ENCODE data around the gene SRGAP1.

DNA sequence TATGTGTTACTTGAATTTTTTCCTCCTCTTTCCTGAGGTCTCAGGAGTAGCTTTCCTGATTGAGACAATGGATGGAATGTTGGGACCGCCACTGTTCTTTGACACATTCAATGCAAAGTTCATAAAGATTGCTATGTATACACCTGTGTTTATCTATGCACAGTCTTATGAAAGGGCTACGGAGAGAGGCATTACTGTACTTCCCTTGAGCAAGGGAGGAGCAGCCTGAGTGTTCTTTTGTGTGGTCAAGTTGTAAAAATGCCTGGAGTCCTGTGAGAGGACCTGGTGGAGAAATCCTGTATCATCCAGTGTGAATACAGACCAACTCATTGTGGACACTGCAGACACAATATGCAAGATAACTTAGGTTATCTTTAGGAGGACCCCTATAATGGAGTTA is 1.2 kb downstream of the SRGAP1 start:
- TF ChIP-seq, protein P1, sequence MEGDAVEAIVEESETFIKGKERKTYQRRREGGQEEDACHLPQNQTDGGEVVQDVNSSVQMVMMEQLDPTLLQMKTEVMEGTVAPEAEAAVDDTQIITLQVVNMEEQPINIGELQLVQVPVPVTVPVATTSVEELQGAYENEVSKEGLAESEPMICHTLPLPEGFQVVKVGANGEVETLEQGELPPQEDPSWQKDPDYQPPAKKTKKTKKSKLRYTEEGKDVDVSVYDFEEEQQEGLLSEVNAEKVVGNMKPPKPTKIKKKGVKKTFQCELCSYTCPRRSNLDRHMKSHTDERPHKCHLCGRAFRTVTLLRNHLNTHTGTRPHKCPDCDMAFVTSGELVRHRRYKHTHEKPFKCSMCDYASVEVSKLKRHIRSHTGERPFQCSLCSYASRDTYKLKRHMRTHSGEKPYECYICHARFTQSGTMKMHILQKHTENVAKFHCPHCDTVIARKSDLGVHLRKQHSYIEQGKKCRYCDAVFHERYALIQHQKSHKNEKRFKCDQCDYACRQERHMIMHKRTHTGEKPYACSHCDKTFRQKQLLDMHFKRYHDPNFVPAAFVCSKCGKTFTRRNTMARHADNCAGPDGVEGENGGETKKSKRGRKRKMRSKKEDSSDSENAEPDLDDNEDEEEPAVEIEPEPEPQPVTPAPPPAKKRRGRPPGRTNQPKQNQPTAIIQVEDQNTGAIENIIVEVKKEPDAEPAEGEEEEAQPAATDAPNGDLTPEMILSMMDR (IDR thresholded peaks at IDR 0.05) = no peak
- TF ChIP-seq POLR2A (IDR thresholded peaks at IDR 0.05) (no peak), EP300 (IDR thresholded peaks at IDR 0.05) (no peak)
